Stimulated activated CD8-positive, alpha-beta memory T cell treated with anti-CD3 and anti-CD28 coated beads, Interleukin-15, amount 100 ng/mL, for 24 hours (primary cell): ENCODE measurements around the gene GCLM.
"Not testable (repeated sequence)": the region's sequence is repeated elsewhere in the genome, so short reads cannot be mapped to it uniquely, and the experiment has no call there.

Source experiments
- DNase-seq: peaks from one replicate; pipeline ENCODE4 v3.0.0-alpha.2; 2020; ENCODE audit warnings: low read depth

Gene GCLM, protein sequence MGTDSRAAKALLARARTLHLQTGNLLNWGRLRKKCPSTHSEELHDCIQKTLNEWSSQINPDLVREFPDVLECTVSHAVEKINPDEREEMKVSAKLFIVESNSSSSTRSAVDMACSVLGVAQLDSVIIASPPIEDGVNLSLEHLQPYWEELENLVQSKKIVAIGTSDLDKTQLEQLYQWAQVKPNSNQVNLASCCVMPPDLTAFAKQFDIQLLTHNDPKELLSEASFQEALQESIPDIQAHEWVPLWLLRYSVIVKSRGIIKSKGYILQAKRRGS

DNA sequence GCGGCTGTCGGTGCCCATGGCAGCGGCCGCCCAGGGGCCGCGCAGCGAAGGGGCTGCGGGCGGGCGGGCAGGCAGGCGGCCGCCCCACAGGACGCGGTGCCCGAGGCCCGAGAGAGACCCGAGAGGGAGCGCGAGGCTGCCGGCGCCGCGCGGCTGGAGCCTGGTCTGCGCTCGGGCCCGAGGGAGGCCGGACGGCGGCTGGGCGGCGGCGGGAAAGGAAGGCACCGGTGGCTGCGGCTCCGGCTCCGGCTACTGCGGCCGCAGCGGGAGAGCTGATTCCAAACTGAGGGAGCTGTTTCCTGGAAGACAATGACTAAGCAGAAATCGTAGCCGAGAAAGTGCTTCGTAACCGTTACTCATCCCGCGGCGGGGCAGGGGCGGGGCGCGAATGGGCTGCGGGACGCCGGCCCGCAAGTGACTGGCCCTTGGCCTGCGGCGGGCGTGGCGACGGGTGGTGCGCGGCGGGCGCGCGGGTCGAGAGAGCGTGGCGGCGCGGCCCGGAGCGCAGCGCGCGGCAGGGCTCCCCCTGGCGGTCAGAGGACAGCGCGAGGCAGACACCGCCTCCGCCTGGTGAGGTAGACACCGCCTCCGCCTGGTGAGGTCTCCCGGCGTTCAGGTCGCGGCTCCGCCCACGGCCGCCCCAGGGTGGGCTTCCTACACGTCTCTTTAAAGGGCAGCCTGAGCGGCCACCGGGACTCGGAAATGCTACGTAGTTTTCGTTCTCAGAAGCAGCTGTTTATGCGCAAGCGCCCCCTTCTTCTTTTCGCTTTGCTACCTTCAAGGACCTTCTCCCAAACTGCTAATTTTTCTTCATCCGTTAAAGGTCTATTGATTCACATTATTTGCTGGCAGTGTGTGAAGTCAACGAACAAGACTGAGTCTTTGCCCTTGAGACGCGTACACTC is at the start of gene GCLM:
Gene GCLM, minus strand, starts transcription at position 285 of the 905 bp plus-strand sequence. Its CDS starts 267 bp downstream, at position 18.
- DNase-seq: peak; percentile 91

- no peak for DNase-seq
Observed at GRCh38 chr1:93958726-93959100, 49.5 kb upstream of the GCLM start.

- DNase-seq: no peak
Observed at GRCh38 chr1:93958032-93958725, 48.9 kb upstream of the GCLM start.

DNA sequence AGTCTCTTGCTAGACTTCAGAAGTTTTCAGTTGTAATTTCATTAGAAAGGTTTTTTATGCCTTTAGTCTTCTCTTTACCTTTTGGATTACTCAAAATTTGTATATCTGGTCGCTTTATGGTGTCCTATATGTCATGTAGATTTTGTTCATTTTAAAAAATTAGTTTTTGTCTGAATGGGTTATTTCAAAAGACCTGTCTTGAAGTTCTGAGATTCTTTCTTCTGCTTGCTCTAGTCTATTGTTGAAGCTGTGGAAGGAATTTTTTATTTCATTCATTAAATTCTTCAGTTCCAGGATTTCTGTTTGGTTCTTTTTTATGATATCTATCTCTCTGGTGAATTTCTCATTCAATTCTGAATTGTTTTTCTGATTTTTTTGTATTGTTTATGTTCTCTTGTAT is 46.5 kb upstream of the GCLM start:
- DNase-seq: no peak

GRCh38 chr1:93947002-93947686 is 37.9 kb upstream of the GCLM start:
- not testable (repeated sequence) for DNase-seq

GRCh38 chr1:93938461-93939145 is 29.4 kb upstream of the GCLM start:
- no peak for DNase-seq

- DNase-seq: no peak
Observed at GRCh38 chr1:93937997-93938396, 28.8 kb upstream of the GCLM start.

GRCh38 chr1:93925206-93925605 is 16.0 kb upstream of the GCLM start:
- DNase-seq: no peak

GRCh38 chr1:93919780-93920179 is 10.6 kb upstream of the GCLM start:
- DNase-seq: no peak

DNA sequence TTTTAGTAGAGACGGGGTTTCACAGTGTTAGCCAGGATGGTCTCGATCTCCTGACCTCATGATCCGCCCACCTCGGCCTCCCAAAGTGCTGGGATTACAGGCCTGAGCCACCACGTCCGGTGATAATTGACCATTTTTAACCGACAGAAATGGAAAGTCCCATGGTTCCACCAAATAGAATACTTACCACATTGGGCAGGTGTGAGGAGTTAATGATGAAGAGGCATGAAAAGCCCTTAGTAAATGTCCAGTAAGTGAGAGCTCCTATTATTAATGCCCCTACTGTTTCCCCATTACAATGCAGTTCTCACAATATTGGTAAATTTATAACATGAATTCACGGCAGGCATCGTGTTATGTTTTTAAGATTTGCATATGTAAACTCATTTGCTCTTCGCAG is 8.1 kb upstream of the GCLM start:
- DNase-seq: no peak

DNA sequence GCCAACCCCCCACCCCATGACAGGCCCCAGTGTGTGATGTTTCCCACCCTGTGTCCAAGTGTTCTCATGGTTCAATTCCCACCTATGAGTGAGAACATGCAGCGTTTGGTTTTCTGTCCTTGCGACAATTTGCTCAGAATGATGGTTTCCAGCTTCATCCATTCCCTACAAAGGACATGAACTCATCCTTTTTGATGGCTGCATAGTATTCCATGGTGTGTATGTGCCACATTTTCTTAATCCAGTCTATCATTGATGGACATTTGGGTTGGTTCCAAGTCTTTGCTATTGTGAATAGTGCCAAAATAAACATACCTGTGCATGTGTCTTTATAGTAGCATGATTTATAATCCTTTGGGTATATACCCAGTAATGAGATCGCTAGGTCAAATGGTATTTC is 1.6 kb upstream of the GCLM start:
- not testable (repeated sequence) for DNase-seq

DNA sequence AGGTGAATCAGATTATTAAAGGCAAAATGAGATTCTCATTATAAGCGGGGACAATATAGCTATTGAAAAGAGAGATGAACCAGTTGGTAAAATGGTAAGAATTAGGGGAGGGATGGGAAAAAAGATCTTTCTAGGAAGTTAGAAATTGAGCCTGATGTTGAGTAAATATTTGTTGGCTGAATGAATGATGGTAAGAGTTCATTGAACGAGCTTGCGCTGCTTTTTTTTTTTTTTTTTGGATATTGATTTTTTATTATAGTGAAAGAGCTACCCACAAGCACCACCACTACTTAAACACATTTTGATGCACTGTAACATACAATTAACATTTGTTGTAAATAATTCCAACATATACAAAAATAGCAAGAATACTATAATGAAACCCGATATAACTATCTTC is 1.1 kb upstream of the GCLM start:
- no peak for DNase-seq

DNA sequence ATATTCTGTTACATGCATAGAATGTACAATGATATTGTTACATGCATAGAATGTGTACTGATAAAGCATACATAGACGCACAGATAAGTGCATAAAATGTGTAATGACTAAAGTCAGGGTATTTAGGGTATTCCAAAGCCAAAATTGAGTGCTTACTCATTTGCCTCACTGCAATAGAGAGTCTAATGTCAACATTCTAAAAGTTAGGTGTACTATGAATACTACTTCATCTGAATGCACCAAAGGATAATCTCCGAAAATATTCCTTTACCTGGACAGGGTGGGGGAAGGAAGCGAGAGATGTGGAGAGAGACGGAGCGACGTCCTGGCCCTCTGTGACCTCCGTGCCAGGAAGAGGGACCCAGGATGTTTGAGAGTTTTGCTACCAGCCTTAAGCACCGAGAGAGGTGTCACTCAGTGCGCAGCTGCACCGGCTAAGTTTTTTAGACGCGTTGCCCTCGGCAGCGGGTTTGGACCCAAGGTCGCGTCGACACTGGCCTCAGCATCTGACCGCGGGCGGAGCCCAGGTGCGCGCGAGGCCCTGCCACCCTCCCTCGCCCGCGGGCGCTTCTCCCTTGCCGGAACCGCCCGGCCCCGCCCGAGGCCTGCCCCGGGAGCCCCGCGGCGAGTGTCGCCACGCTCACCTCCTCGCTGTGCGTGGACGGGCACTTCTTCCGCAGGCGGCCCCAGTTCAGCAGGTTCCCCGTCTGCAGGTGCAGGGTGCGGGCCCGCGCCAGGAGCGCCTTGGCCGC is 660 bp downstream of the GCLM start:
- DNase-seq: peak; percentile 8

DNA sequence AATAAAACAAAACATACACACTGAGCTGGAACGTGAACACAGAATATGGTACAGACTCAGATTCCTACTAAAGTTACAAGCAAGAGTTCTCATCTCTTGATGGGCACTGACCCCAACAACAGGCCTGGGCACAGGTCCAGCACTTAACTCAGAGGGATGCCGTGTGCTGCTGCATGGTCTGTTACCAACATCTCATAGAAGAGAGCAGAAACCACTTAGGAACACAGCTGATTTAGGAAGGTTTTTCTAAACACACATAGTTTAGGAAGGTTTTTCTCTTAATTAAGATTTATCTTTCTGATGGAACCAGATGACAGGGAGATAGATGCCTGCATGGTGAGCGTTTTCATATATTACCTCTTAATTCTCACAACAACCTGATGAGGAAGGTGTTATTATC is 1.5 kb downstream of the GCLM start:
- no peak for DNase-seq

GRCh38 chr1:93906480-93906879 is 2.8 kb downstream of the GCLM start:
- no peak for DNase-seq

DNA sequence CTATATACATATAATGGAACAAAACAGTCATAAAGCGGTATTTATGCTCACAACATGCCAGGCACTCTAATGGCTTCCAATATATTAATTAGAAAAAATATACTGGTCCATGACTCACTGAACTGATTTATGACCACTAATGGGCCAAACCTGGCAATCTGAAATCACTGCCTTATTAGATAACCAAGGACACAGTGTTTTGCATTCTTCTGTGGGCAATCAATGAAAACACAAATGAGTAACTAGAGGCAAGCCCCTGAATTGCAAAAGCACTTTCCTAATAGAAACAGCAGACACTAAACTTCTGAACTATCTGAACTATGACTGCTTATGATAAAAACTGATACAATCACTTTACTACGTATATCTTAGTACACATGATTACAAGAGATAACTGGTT is 3.5 kb downstream of the GCLM start:
- no peak for DNase-seq

GRCh38 chr1:93905051-93905450 is 4.2 kb downstream of the GCLM start:
- no peak for DNase-seq

- no peak for DNase-seq
Observed at GRCh38 chr1:93904228-93904627, 5.0 kb downstream of the GCLM start.

GRCh38 chr1:93900723-93901504 is 8.3 kb downstream of the GCLM start:
- no peak for DNase-seq
